Adipocyte (in vitro differentiated cells): ENCODE data around the gene SPATA25.

Experiments used
- DNase-seq: peaks from one replicate; pipeline ENCODE4 v3.0.0-alpha.2; 2015; ENCODE audit warnings: low read depth
- H3K27me3 ChIP-seq: replicated peaks from 2 replicates; pipeline ENCODE4 v1.7.0; 2013; ENCODE audit warnings: mild to moderate bottlenecking, low read length, moderate library complexity; ENCODE audit not compliant: control insufficient read depth, insufficient read depth
- H3K36me3 ChIP-seq: 2 replicates; pipeline ENCODE4 v1.7.0; 2013; ENCODE audit warnings: low read length, mild to moderate bottlenecking, moderate library complexity; ENCODE audit not compliant: control insufficient read depth, insufficient read depth, severe bottlenecking
- H3K4me1 ChIP-seq: 2 replicates; pipeline ENCODE4 v1.7.0; 2013; ENCODE audit warnings: mild to moderate bottlenecking, low read length, moderate library complexity; ENCODE audit not compliant: control insufficient read depth, insufficient read depth
- H3K4me3 ChIP-seq: 2 replicates; pipeline ENCODE4 v1.7.0; 2013; ENCODE audit warnings: mild to moderate bottlenecking, low read length, moderate library complexity
- H3K9ac ChIP-seq: 2 replicates; pipeline ENCODE4 v1.7.0; 2013; ENCODE audit warnings: mild to moderate bottlenecking, low read length, moderate library complexity
- H3K9me3 ChIP-seq: 2 replicates; pipeline ENCODE4 v1.7.0; 2013; ENCODE audit warnings: mild to moderate bottlenecking, low read length, moderate library complexity; ENCODE audit not compliant: control insufficient read depth

SPATA25 gene

GRCh38 chr20:45857882-45858216 lies 29.6 kb downstream of the SPATA25 start:
- Histone ChIP-seq H3K4me3 (peak overlapping the region; percentile 92), H3K9ac (peak overlapping the region; percentile 93), H3K36me3 (peaks cover 7% of the 10 kb centered on the region), H3K4me1 (peaks cover 28% of the 10 kb centered on the region), H3K27me3 (no peaks in the 10 kb centered on the region), H3K9me3 (no peaks in the 10 kb centered on the region)
- no peak for DNase-seq

- DNase-seq, result peak; percentile 100
- Histone ChIP-seq H3K9me3 (no peaks in the 10 kb centered on the region), H3K36me3 (peaks cover 9% of the 10 kb centered on the region), H3K27me3 (no peaks in the 10 kb centered on the region), H3K4me3 (peak within 1 kb of the TSS; percentile 92), H3K4me1 (peaks cover 28% of the 10 kb centered on the region), H3K9ac (peak within 1 kb of the TSS; percentile 93)
Measured at GRCh38 chr20:45857114-45857881, 30.1 kb downstream of the SPATA25 start, which contains the start of the genes ACOT8 and ZSWIM3. TSS of gene ACOT8 (minus strand) at chr20:45857392. CDS start at chr20:45857315, 77 bp downstream. TSS of gene ZSWIM3 (plus strand) at chr20:45857614. CDS start at chr20:45857826, 212 bp downstream.

- Histone ChIP-seq H3K4me1 (peaks cover 21% of the 10 kb centered on the region), H3K9ac (no peak overlapping the region), H3K36me3 (peaks cover 27% of the 10 kb centered on the region), H3K4me3 (no peak overlapping the region), H3K27me3 (no peaks in the 10 kb centered on the region), H3K9me3 (no peaks in the 10 kb centered on the region)
- DNase-seq, result no peak
Measured at GRCh38 chr20:45853484-45853883, 33.9 kb downstream of the SPATA25 start.

- no peaks in the 10 kb centered on the region for H3K9me3 ChIP-seq
- H3K9ac ChIP-seq, result no peak overlapping the region
- peaks cover 33% of the 10 kb centered on the region for H3K36me3 ChIP-seq
- H3K4me3 ChIP-seq, result no peak overlapping the region
- no peak for DNase-seq
- no peaks in the 10 kb centered on the region for H3K27me3 ChIP-seq
- peaks cover 15% of the 10 kb centered on the region for H3K4me1 ChIP-seq
Measured at GRCh38 chr20:45852326-45852725, 35.1 kb downstream of the SPATA25 start.

- Histone ChIP-seq H3K36me3 (peaks cover 40% of the 10 kb centered on the region), H3K9ac (no peak overlapping the region), H3K4me3 (no peak overlapping the region), H3K9me3 (no peaks in the 10 kb centered on the region), H3K27me3 (no peaks in the 10 kb centered on the region), H3K4me1 (peaks cover 13% of the 10 kb centered on the region)
- no peak for DNase-seq
Measured at GRCh38 chr20:45851501-45851900, 35.9 kb downstream of the SPATA25 start.

- H3K27me3 ChIP-seq, result no peaks in the 10 kb centered on the region
- H3K4me1 ChIP-seq, result peaks cover 7% of the 10 kb centered on the region
- H3K9ac ChIP-seq, result no peak overlapping the region
- H3K4me3 ChIP-seq, result no peak overlapping the region
- DNase-seq, result no peak
- H3K9me3 ChIP-seq, result no peaks in the 10 kb centered on the region
- H3K36me3 ChIP-seq, result peaks cover 45% of the 10 kb centered on the region
Measured at GRCh38 chr20:45850926-45851325, 36.5 kb downstream of the SPATA25 start.

- H3K4me3 ChIP-seq, result no peak overlapping the region
Measured at GRCh38 chr20:45850238-45850637, 37.2 kb downstream of the SPATA25 start.

GRCh38 chr20:45848969-45849582 lies 38.3 kb downstream of the SPATA25 start:
- H3K4me1 ChIP-seq, result no peaks in the 10 kb centered on the region
- H3K27me3 ChIP-seq, result no peaks in the 10 kb centered on the region
- H3K4me3 ChIP-seq, result no peak overlapping the region
- H3K9ac ChIP-seq, result no peak overlapping the region
- H3K36me3 ChIP-seq, result peaks cover 54% of the 10 kb centered on the region
- no peaks in the 10 kb centered on the region for H3K9me3 ChIP-seq
- no peak for DNase-seq

More at GRCh38 chr20:45850238-45850637, 37.2 kb downstream of the SPATA25 start:
- Histone ChIP-seq H3K27me3 (no peaks in the 10 kb centered on the region), H3K9ac (no peak overlapping the region), H3K36me3 (peaks cover 45% of the 10 kb centered on the region), H3K9me3 (no peaks in the 10 kb centered on the region), H3K4me1 (peaks cover 3% of the 10 kb centered on the region)
- no peak for DNase-seq

- no peak for DNase-seq
- peaks cover 2% of the 10 kb centered on the region for H3K4me1 ChIP-seq
- H3K9me3 ChIP-seq, result no peaks in the 10 kb centered on the region
- H3K27me3 ChIP-seq, result no peaks in the 10 kb centered on the region
- H3K4me3 ChIP-seq, result no peak overlapping the region
- H3K36me3 ChIP-seq, result peaks cover 59% of the 10 kb centered on the region
- H3K9ac ChIP-seq, result no peak overlapping the region
Measured at GRCh38 chr20:45848421-45848820, 39.0 kb downstream of the SPATA25 start.

GRCh38 chr20:45845452-45845851 lies 42.0 kb downstream of the SPATA25 start:
- peaks cover 71% of the 10 kb centered on the region for H3K36me3 ChIP-seq
- H3K9ac ChIP-seq, result no peak overlapping the region
- no peaks in the 10 kb centered on the region for H3K27me3 ChIP-seq
- no peak overlapping the region for H3K4me3 ChIP-seq
- no peak for DNase-seq
- peaks cover 30% of the 10 kb centered on the region for H3K4me1 ChIP-seq
- H3K9me3 ChIP-seq, result no peaks in the 10 kb centered on the region

- Histone ChIP-seq H3K4me3 (no peak overlapping the region), H3K9ac (peak overlapping the region; percentile 39), H3K27me3 (no peaks in the 10 kb centered on the region), H3K4me1 (peaks cover 30% of the 10 kb centered on the region), H3K9me3 (no peaks in the 10 kb centered on the region), H3K36me3 (peaks cover 76% of the 10 kb centered on the region)
- no peak for DNase-seq
Measured at GRCh38 chr20:45843506-45843905, 43.9 kb downstream of the SPATA25 start.
